Measurements from ENCODE around the gene HOOK1.
A peak's percentile ranks its signal among the peaks of the same experiment; 100 is the strongest.

The HOOK1 gene

GRCh38 chr1:59779949-59780348 lies 34.8 kb upstream of the HOOK1 start:
- TF ChIP-seq CTCF (IDR thresholded peaks at IDR 0.05; ENCODE audit: low read depth, low read length, poor library complexity, severe bottlenecking) (peak; percentile 14), EZH2phosphoT487 (IDR thresholded peaks at IDR 0.05; ENCODE audit: borderline replicate concordance, low read length) (no peak)
- Histone ChIP-seq H3K27ac (ENCODE audit: low read depth, low read length) (no peak overlapping the region), H4K20me1 (ENCODE audit: control insufficient read depth, insufficient read depth, low read depth, low read length) (no peaks in the 10 kb centered on the region), H3K36me3 (ENCODE audit: control insufficient read depth, low read length) (no peaks in the 10 kb centered on the region), H3K9me2 (replicated peaks; ENCODE audit: control insufficient read depth, low read length) (no peaks in the 10 kb centered on the region), H3K9me3 (ENCODE audit: control insufficient read depth, insufficient read depth, low read length) (no peaks in the 10 kb centered on the region), H3K4me2 (ENCODE audit: low read length) (no peak overlapping the region), H3K79me2 (ENCODE audit: control insufficient read depth, low read length) (no peaks in the 10 kb centered on the region), H3K27me3 (ENCODE audit: control insufficient read depth, low read length) (no peaks in the 10 kb centered on the region), H3F3A (ENCODE audit: control insufficient read depth, insufficient read depth) (no peaks in the 10 kb centered on the region), H3K4me1 (ENCODE audit: control insufficient read depth, low read length) (no peaks in the 10 kb centered on the region), H3K4me3 (ENCODE audit: low read length) (no peak overlapping the region)

DNA sequence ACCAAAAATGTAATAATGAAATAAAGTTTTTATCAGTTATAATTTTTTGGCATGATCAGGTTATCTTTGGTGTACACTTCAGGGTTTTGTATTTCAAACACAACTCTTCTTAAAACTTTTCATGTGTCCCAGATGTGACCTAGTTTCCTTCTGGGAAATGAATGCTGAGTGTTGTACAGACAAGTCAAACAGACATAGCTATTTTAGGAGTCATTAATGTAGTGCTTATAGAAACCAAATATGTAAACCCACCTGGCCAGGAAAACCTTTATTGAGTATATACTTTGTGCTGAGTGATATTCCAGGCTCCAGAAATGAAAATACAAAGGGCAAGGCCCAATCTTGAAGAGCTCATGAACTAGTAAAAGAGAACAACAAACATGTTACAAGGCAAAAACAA lies 25.9 kb upstream of the HOOK1 start:
- no peaks in the 10 kb centered on the region for H3F3A ChIP-seq (ENCODE audit: control insufficient read depth, insufficient read depth)
- H3K27me3 ChIP-seq (ENCODE audit: control insufficient read depth, low read length), result no peaks in the 10 kb centered on the region
- H3K4me2 ChIP-seq (ENCODE audit: low read length), result no peak overlapping the region
- no peaks in the 10 kb centered on the region for H3K36me3 ChIP-seq (ENCODE audit: control insufficient read depth, low read length)
- no peaks in the 10 kb centered on the region for H3K79me2 ChIP-seq (ENCODE audit: control insufficient read depth, low read length)
- TF ChIP-seq EZH2phosphoT487 (IDR thresholded peaks at IDR 0.05; ENCODE audit: borderline replicate concordance, low read length) (no peak), CTCF (IDR thresholded peaks at IDR 0.05; ENCODE audit: low read depth, low read length, poor library complexity, severe bottlenecking) (no peak)
- no peaks in the 10 kb centered on the region for H3K4me1 ChIP-seq (ENCODE audit: control insufficient read depth, low read length)
- H3K27ac ChIP-seq (ENCODE audit: low read depth, low read length), result no peak overlapping the region
- no peaks in the 10 kb centered on the region for H4K20me1 ChIP-seq (ENCODE audit: control insufficient read depth, insufficient read depth, low read depth, low read length)
- no peak overlapping the region for H3K4me3 ChIP-seq (ENCODE audit: low read length)
- H3K9me3 ChIP-seq (ENCODE audit: control insufficient read depth, insufficient read depth, low read length), result no peaks in the 10 kb centered on the region; the same call in 1 of the 2 replicates
- no peaks in the 10 kb centered on the region for H3K9me2 ChIP-seq (replicated peaks; ENCODE audit: control insufficient read depth, low read length)

- no peaks in the 10 kb centered on the region for H3K36me3 ChIP-seq (ENCODE audit: control insufficient read depth, low read length)
- no peaks in the 10 kb centered on the region for H3K9me3 ChIP-seq (ENCODE audit: control insufficient read depth, insufficient read depth, low read length)
- no peaks in the 10 kb centered on the region for H3F3A ChIP-seq (ENCODE audit: control insufficient read depth, insufficient read depth)
- no peak overlapping the region for H3K27ac ChIP-seq (ENCODE audit: low read depth, low read length)
- H3K79me2 ChIP-seq (ENCODE audit: control insufficient read depth, low read length), result no peaks in the 10 kb centered on the region
- no peak for TF ChIP-seq EZH2phosphoT487 (IDR thresholded peaks at IDR 0.05; ENCODE audit: borderline replicate concordance, low read length)
- TF ChIP-seq CTCF (IDR thresholded peaks at IDR 0.05; ENCODE audit: low read depth, low read length, poor library complexity, severe bottlenecking), result no peak
- no peak overlapping the region for H3K4me2 ChIP-seq (ENCODE audit: low read length)
- H3K4me1 ChIP-seq (ENCODE audit: control insufficient read depth, low read length), result no peaks in the 10 kb centered on the region
- H4K20me1 ChIP-seq (ENCODE audit: control insufficient read depth, insufficient read depth, low read depth, low read length), result no peaks in the 10 kb centered on the region
- H3K27me3 ChIP-seq (ENCODE audit: control insufficient read depth, low read length), result no peaks in the 10 kb centered on the region
- no peaks in the 10 kb centered on the region for H3K9me2 ChIP-seq (replicated peaks; ENCODE audit: control insufficient read depth, low read length)
- no peak overlapping the region for H3K4me3 ChIP-seq (ENCODE audit: low read length)
Measured at GRCh38 chr1:59798600-59798999, 16.1 kb upstream of the HOOK1 start.
